Erythroblast (primary cell): ENCODE results near the gene ATP6V0B.

Source experiments
- GATA1 ChIP-seq: IDR thresholded peaks from 2 replicates; pipeline ENCODE4 v1.6.1; 2011; ENCODE audit warnings: low read depth, mild to moderate bottlenecking, control low read depth, low read length, moderate library complexity
- POLR2A ChIP-seq: IDR thresholded peaks from 2 replicates; pipeline ENCODE4 v1.6.1; 2011; ENCODE audit warnings: mild to moderate bottlenecking, low read length

DNA sequence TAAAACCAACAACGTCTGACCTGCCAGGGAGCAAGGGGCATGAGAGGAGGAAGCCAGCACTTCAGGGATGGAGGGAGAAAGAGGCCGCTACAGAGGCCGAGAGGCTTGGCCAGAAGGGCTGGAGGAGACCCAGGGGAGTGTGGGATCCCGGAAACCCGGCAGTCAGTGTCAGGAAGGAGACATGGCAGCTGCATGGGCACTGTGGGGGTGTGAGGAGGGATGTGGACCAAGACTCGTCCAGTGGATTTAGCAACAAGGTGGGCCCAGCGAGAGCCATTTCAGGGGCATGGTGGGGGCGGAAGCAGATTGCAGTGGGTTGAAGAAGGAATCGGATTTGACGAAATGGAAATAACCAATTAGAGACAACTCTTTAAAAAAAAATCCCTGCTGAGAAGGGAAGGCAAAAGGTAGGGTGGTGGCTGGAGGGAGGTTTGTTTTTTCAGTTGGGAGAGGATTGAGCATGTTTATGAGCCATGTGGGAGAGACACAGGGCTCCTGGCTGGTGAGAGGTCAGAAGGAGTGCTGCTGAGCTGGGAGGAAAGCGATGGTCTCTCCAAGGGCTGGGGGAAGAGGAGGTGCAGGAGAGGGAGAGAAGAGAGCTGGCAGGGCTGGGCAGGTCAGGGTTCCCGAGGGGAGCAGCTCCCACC is 8.6 kb downstream of the ATP6V0B start:
- TF ChIP-seq POLR2A, result no peak
- no peak for TF ChIP-seq GATA1
